NCI-H2227 (cell line): ENCODE results near the gene G3BP1.
"Not testable (repeated sequence)": the region's sequence is repeated elsewhere in the genome, so short reads cannot be mapped to it uniquely, and the experiment has no call there.

Experiments used
- DNase-seq: peaks from one replicate; lab custom pipeline; 2025; ENCODE audit not compliant: unreplicated experiment; lab: John Stamatoyannopoulos, UW

The G3BP1 gene

GRCh38 chr5:151793358-151793757 lies 21.6 kb downstream of the G3BP1 start:
- DNase-seq, result no peak

GRCh38 chr5:151795426-151795825 lies 23.7 kb downstream of the G3BP1 start:
- no peak for DNase-seq

GRCh38 chr5:151798674-151799073 lies 26.9 kb downstream of the G3BP1 start:
- no peak for DNase-seq

- no peak for DNase-seq
Observed at GRCh38 chr5:151799407-151799806, 27.7 kb downstream of the G3BP1 start.

GRCh38 chr5:151800532-151800931 lies 28.8 kb downstream of the G3BP1 start:
- DNase-seq, result no peak

GRCh38 chr5:151805414-151806223 lies 33.9 kb downstream of the G3BP1 start:
- DNase-seq, result no peak

- DNase-seq, result no peak
Observed at GRCh38 chr5:151808451-151809169, 36.9 kb downstream of the G3BP1 start.

GRCh38 chr5:151810449-151810848 lies 38.7 kb downstream of the G3BP1 start:
- DNase-seq, result no peak

- no peak for DNase-seq
Observed at GRCh38 chr5:151810897-151811296, 39.1 kb downstream of the G3BP1 start.

GRCh38 chr5:151811593-151812321 lies 40.0 kb downstream of the G3BP1 start:
- no peak for DNase-seq

GRCh38 chr5:151812757-151813309 lies 41.1 kb downstream of the G3BP1 start:
- DNase-seq, result no peak

GRCh38 chr5:151815051-151815450 lies 43.3 kb downstream of the G3BP1 start:
- DNase-seq, result no peak

- no peak for DNase-seq
Observed at GRCh38 chr5:151819830-151820229, 48.1 kb downstream of the G3BP1 start.

GRCh38 chr5:151820271-151820670 lies 48.5 kb downstream of the G3BP1 start:
- no peak for DNase-seq

GRCh38 chr5:151820903-151821302 lies 49.1 kb downstream of the G3BP1 start:
- no peak for DNase-seq

- no peak for DNase-seq
Observed at GRCh38 chr5:151822141-151822540, 50.4 kb downstream of the G3BP1 start.

- peak; percentile 74 for DNase-seq
Observed at GRCh38 chr5:151825445-151825844, 53.7 kb downstream of the G3BP1 start.

GRCh38 chr5:151829370-151829769 lies 57.6 kb downstream of the G3BP1 start:
- no peak for DNase-seq

GRCh38 chr5:151832843-151833242 lies 61.1 kb downstream of the G3BP1 start:
- DNase-seq, result not testable (repeated sequence)

GRCh38 chr5:151846765-151847164 lies 75.0 kb downstream of the G3BP1 start:
- no peak for DNase-seq

GRCh38 chr5:151847871-151848270 lies 76.1 kb downstream of the G3BP1 start:
- no peak for DNase-seq
